GM23338 (cell line): ENCODE results near the gene UBE2G2. TPM values are rescaled to one million over a fixed set of nuclear protein-coding genes. Genes with fewer than 3 reads are reported as not detected.

Source experiments
- ATAC-seq: fragments of 200-7000 bp; cut with Tn5 transposase; 3 replicates; pipeline ENCODE4 v1.9.1; 2020
- DNase-seq: peaks from one replicate; pipeline ENCODE4 v3.0.0-alpha.2; 2015; ENCODE audit warnings: low spot score
- H2AFZ ChIP-seq: fragments of 200-600 bp; sonication (generic); 2 replicates; pipeline ENCODE4 v1.8.0; 2016; ENCODE audit warnings: antibody characterized with exemption, mild to moderate bottlenecking, moderate library complexity
- H3F3A ChIP-seq: fragments of 200-600 bp; sonication (generic); replicated peaks from 2 replicates; pipeline ENCODE4 v1.8.0; 2017; ENCODE audit warnings: antibody characterized with exemption, mixed run types, low read depth
- H3K27ac ChIP-seq: fragments of 200-600 bp; sonication (generic); 2 replicates; pipeline ENCODE4 v1.6.1; 2016; ENCODE audit warnings: low read depth
- H3K27me3 ChIP-seq: fragments of 200-600 bp; sonication (generic); 2 replicates; pipeline ENCODE4 v1.8.0; 2016; ENCODE audit warnings: mild to moderate bottlenecking, mixed run types, moderate library complexity; ENCODE audit not compliant: insufficient read depth
- H3K36me3 ChIP-seq: fragments of 200-600 bp; sonication (generic); 2 replicates; pipeline ENCODE4 v1.8.0; 2016; ENCODE audit warnings: mild to moderate bottlenecking; ENCODE audit not compliant: insufficient read depth
- H3K4me1 ChIP-seq: fragments of 200-600 bp; sonication (generic); 2 replicates; pipeline ENCODE4 v1.8.0; 2016; ENCODE audit warnings: mild to moderate bottlenecking, moderate library complexity; ENCODE audit not compliant: insufficient read depth
- H3K4me2 ChIP-seq: fragments of 200-600 bp; sonication (generic); 2 replicates; pipeline ENCODE4 v1.7.1; 2017; ENCODE audit warnings: mixed run types
- H3K4me3 ChIP-seq: fragments of 200-600 bp; sonication (generic); 2 replicates; pipeline ENCODE4 v1.6.1; 2016; ENCODE audit warnings: mixed run types
- H3K79me2 ChIP-seq: fragments of 200-600 bp; sonication (generic); replicated peaks from 2 replicates; pipeline ENCODE4 v1.8.0; 2017; ENCODE audit warnings: mild to moderate bottlenecking; ENCODE audit not compliant: insufficient read depth
- H3K9me2 ChIP-seq: fragments of 200-600 bp; sonication (generic); 2 replicates; pipeline ENCODE4 v1.8.0; 2017; ENCODE audit not compliant: insufficient read depth
- H4K20me1 ChIP-seq: fragments of 200-600 bp; sonication (generic); replicated peaks from 2 replicates; pipeline ENCODE4 v1.8.0; 2017; ENCODE audit warnings: mild to moderate bottlenecking; ENCODE audit not compliant: insufficient read depth
- H3K27ac Mint-ChIP-seq: 2 replicates; pipeline ENCODE4 v1.8.0; 2020; ENCODE audit warnings: inconsistent platforms, mild to moderate bottlenecking, moderate library complexity, mixed read lengths
- H3K27me3 Mint-ChIP-seq: 3 replicates; pipeline ENCODE4 v1.8.0; 2022; ENCODE audit warnings: low read depth, mild to moderate bottlenecking, moderate library complexity, mixed read lengths, inconsistent platforms; ENCODE audit not compliant: insufficient read depth, poor library complexity
- H3K36me3 Mint-ChIP-seq: 3 replicates; pipeline ENCODE4 v1.8.0; 2021; ENCODE audit warnings: low read depth, mild to moderate bottlenecking, inconsistent platforms, moderate library complexity, mixed read lengths
- H3K4me1 Mint-ChIP-seq: 3 replicates; pipeline ENCODE4 v1.8.0; 2020; ENCODE audit warnings: mild to moderate bottlenecking, inconsistent platforms, mixed read lengths
- H3K4me3 Mint-ChIP-seq: 3 replicates; pipeline ENCODE4 v1.8.0; 2021; ENCODE audit warnings: moderate library complexity, mild to moderate bottlenecking, inconsistent platforms, mixed read lengths
- H3K9me3 Mint-ChIP-seq: 3 replicates; pipeline ENCODE4 v1.8.0; 2020; ENCODE audit warnings: moderate library complexity, mild to moderate bottlenecking, inconsistent platforms, mixed read lengths
- CREB1 ChIP-seq: fragments of 250-450 bp; sonication (Bioruptor Pico); IDR thresholded peaks from 2 replicates; pipeline ENCODE4 v1.5.0; 2020; ENCODE audit warnings: low read depth, mild to moderate bottlenecking, moderate library complexity
- CTCF ChIP-seq, 2 experiments: fragments of 200-600 bp in 1 of 2; sonication (generic) in 1 of 2; conservative IDR thresholded peaks; 2 replicates each; pipeline versions ENCODE4 v1.5.1 to v1.6.1; 2016 to 2017; ENCODE audit warnings: antibody characterized with exemption in 2 of 2, low read depth in 2 of 2, mild to moderate bottlenecking in 2 of 2, moderate library complexity in 1 of 2
- ETS1 ChIP-seq: IDR thresholded peaks from 2 replicates; pipeline ENCODE4 v1.6.1; 2016; ENCODE audit warnings: antibody characterized with exemption
- EZH2 ChIP-seq: fragments of 200-600 bp; sonication (generic); IDR thresholded peaks from one replicate; pipeline ENCODE4 v1.8.0; 2017; ENCODE audit warnings: antibody characterized with exemption, mild to moderate bottlenecking, low read depth; ENCODE audit not compliant: unreplicated experiment
- EZH2phosphoT487 ChIP-seq: fragments of 200-600 bp; sonication (generic); IDR thresholded peaks from one replicate; pipeline ENCODE4 v1.8.1; 2018; ENCODE audit warnings: antibody characterized with exemption; ENCODE audit not compliant: unreplicated experiment
- JUNB ChIP-seq: IDR thresholded peaks from one replicate; pipeline ENCODE4 v1.6.1; 2016; ENCODE audit warnings: antibody characterized with exemption; ENCODE audit not compliant: unreplicated experiment
- NANOG ChIP-seq: IDR thresholded peaks from 2 replicates; pipeline ENCODE4 v1.6.1; 2016; ENCODE audit warnings: antibody characterized with exemption, borderline replicate concordance
- POLR2AphosphoS5 ChIP-seq: IDR thresholded peaks from 2 replicates; pipeline ENCODE4 v1.6.1; 2016; ENCODE audit warnings: antibody characterized with exemption, low read depth
- REST ChIP-seq: IDR thresholded peaks from one replicate; pipeline ENCODE4 v1.6.1; 2018; ENCODE audit warnings: antibody characterized with exemption; ENCODE audit not compliant: unreplicated experiment
- STAT1 ChIP-seq: IDR thresholded peaks from one replicate; pipeline ENCODE4 v1.6.1; 2016; ENCODE audit warnings: antibody characterized with exemption; ENCODE audit not compliant: unreplicated experiment
- ZNF114 ChIP-seq: fragments of 250-450 bp; sonication (Bioruptor Pico); IDR thresholded peaks from 2 replicates; pipeline ENCODE4 v1.5.0; 2020; ENCODE audit warnings: mild to moderate bottlenecking, moderate library complexity
- ZNF331 ChIP-seq: fragments of 250-450 bp; sonication (Bioruptor Pico); IDR thresholded peaks from 2 replicates; pipeline ENCODE4 v1.5.0; 2020; ENCODE audit warnings: low read depth, mild to moderate bottlenecking, moderate library complexity
- ZNF462 ChIP-seq: fragments of 250-450 bp; sonication (Bioruptor Pico); IDR thresholded peaks from 2 replicates; pipeline ENCODE4 v1.5.0; 2020; ENCODE audit warnings: mild to moderate bottlenecking, moderate library complexity
- polyA plus RNA-seq: library from polyadenylated mRNA; unstranded; fragments of >200 nt; fragmentation: Nextera tagmentation; extraction: Ambion mirVana; gene quantifications from 2 replicates; pipeline ENCODE4 v1.2.1, GENCODE V29; 2016
- total RNA-seq: library from RNA; depleted of rRNA; stranded (reverse); fragments of >200 nt; shearing (Covaris generic); gene quantifications from 2 replicates; pipeline ENCODE4 v1.2.3, GENCODE V29; 2014

The UBE2G2 gene
- total and polyA plus RNA-seq, 2 experiments from 2014 or later: 66.4 to 100 TPM

- no peak for TF ChIP-seq JUNB
Measured at GRCh38 chr21:44797775-44798174, 3.8 kb downstream of the UBE2G2 start (continued).

GRCh38 chr21:44795342-44795741, 6.3 kb downstream of the UBE2G2 start:
- Histone ChIP-seq H3K4me2 (no peak overlapping the region), H3F3A (peaks cover 8% of the 10 kb centered on the region; the same call in 1 of the 2 replicates), H2AFZ (no peak overlapping the region), H3K27ac (peak overlapping the region; percentile 58; the same call in 1 of the 2 replicates), H3K4me3 (no peak overlapping the region), H3K9me2 (no peaks in the 10 kb centered on the region), H3K27me3 (no peaks in the 10 kb centered on the region), H3K36me3 (peaks cover 12% of the 10 kb centered on the region; the same call in 1 of the 2 replicates), H3K4me1 (peaks cover 14% of the 10 kb centered on the region; the same call in 1 of the 2 replicates), H3K79me2 (peaks cover 98% of the 10 kb centered on the region), H4K20me1 (peaks cover 53% of the 10 kb centered on the region)
- Mint-ChIP-seq H3K36me3 (peaks cover 73% of the 10 kb centered on the region), H3K4me1 (peaks cover 26% of the 10 kb centered on the region), H3K9me3 (no peaks in the 10 kb centered on the region), H3K27me3 (peaks cover 12% of the 10 kb centered on the region), H3K4me3 (no peak overlapping the region), H3K27ac (no peak overlapping the region)
- ATAC-seq (no peak), DNase-seq (no peak)
- TF ChIP-seq CTCF (conservative IDR thresholded peaks at IDR 0.05; ENCODE audit: low read depth in 2 of 2) (no peak), ZNF114 (no peak), EZH2 (no peak), POLR2AphosphoS5 (no peak), REST (no peak), ZNF331 (no peak), CREB1 (CRISPR knock-in tag) (no peak), ETS1 (no peak), ZNF462 (CRISPR knock-in tag) (no peak), EZH2phosphoT487 (no peak), STAT1 (no peak), JUNB (no peak), NANOG (no peak)
